ENCODE measurements around the gene LCN1.
A peak's percentile ranks its signal among the peaks of the same experiment; 100 is the strongest.

Gene LCN1

DNA sequence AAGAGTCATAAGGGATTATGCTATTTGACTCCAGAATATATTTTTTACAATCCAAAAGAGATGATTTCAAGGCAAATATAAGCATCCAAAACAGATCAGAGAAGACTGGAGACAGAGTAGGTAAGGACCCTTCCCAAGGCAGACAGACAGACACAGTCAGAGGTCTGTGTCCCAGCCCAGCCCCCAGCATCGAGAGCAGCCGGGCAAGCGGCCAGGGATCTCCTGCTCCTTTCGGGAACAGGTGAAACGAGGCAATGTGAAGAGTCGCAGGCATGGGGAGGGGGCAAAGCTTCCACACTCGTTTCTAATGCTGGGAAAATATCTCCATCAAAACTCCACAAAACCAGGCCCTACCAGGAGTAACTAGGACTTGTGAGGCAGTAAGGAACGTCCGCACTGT is 46.1 kb downstream of the LCN1 start:
- no peak for DNase-seq (ENCODE audit: low spot score)

DNA sequence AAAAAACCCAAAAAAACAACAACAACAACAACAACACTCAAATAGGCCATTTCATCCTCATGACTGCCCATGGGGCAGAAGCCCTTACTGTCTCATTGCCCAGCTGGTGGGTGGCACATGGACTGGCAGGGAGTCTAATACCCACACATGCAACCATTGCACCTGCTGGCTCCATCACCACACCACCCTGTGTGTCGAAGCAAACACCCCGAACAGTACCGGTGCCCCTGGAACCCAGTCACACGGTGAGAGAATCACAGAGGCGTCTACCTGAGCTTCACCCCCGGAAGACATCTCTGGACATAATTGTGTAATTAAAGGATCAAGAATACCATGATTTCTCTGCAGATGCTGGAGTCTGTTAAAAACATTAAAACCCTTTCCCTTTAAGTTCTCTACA is 46.8 kb downstream of the LCN1 start:
- DNase-seq (ENCODE audit: low spot score) = no peak

DNA sequence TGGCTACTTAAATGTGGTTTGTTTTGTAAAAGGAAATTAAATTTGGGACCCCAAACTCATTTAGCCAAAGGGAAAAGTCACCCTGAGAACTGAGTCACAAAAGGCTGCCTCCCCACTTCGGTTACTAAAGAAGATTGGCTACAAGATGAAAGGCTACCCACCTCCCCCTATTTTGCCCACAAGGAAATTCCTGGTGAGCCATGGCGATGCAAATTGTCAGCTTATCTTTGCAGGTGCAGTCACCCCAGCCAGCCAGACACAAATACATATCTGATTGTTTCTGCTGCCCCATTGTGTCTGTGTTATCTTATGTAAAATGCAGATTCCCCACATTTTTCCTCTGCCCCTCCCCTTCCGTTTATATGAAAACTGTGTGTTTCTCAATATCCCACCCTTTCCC is 49.2 kb downstream of the LCN1 start:
- peak; percentile 33 for DNase-seq (ENCODE audit: low spot score)

DNA sequence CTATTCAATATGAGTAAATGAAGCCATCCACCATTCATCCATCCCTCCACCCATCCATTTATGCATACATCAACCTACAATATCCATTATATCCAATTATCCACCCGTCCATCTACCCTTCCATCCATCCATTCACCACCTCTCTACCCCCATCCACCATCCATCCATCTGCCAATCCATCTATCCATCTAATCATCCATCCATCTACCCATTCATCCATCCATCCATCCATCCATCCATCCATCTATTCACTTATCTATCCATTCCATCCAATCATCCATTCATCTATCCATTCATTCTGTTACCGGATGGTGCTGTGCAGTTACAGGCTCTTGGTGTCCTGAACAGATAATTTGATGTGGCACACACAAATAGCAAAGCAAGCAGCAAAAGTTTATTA is 51.0 kb downstream of the LCN1 start:
- no peak for DNase-seq (ENCODE audit: low spot score)

DNA sequence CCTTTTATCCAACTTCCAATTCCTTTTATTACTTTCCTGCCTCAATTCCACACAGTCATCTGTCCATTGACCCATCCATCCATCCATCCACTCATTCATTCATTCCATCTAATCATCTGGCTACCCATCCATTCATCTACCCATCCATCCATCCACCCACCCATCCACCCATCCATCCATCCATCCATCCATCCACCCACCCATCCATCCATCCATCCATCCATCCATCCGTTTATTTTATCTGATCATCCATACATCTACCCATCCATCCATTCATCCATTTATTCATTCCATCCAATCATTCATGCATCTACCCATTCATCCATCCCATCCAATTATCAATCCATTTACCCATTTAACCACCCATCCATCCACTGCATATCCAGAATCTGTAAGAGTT is 51.9 kb downstream of the LCN1 start:
- DNase-seq (ENCODE audit: low spot score) = no peak

DNA sequence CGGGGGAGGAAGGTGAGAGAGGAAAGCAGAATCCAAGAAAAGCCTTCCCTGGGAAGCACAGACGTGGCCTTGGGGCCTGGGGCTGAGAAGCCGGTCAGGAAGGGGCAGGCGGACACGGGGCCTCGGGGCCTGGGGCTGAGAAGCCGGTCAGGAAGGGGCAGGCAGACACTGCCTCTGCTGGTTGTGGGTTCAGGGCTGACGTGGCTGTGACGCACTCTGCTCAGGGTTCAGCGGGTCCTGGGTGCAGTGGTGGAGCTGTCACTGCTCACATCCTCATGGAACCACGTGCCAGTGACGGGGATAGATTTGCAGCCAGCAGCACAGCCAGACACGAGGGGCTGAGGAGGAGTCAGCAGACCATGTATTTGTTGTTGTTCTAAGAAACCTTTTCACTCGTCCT is 53.1 kb downstream of the LCN1 start:
- DNase-seq (ENCODE audit: low spot score) = no peak

DNA sequence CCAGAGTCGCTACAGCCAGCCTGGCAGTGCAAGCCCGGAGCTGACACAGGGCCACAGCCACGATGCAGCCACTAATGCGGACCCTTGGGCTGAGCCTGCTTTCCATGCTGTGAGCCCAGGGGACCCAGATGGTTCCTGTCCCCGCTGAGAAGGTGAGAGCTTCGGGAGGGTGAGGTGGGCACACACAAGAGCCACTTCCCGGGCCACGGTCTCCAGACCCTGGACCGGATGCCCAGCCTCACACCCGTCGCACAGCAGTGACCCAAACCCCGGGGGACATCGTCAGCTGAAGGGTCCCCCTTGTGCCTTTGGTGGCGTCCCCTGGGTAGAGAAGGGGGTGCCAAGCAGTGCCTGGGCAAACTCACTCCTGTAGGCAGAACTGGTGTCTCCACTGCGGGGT is 53.7 kb downstream of the LCN1 start:
- no peak for DNase-seq (ENCODE audit: low spot score)
